Esophagus squamous epithelium (tissue), 4 donors: ENCODE data around the gene PRKCA.

Source experiments
- POLR2A ChIP-seq, 4 donors: fragments of 450-650 bp; IDR thresholded peaks; one replicate each; pipeline ENCODE4 v1.6.1; 2017; ENCODE audit warnings: antibody characterized with exemption in 4 of 4, mild to moderate bottlenecking in 4 of 4, moderate library complexity in 3 of 4
- TF ChIP-seq, protein P1 (sequence below), 6 experiments: fragments of 450-650 bp in 4 of 6; fragments of 200-600 bp in 2 of 6; sonication (generic) in 2 of 6; IDR thresholded peaks; one replicate each; pipeline ENCODE4 v1.5.1; 2016 to 2019; ENCODE audit warnings: antibody characterized with exemption in 6 of 6, mild to moderate bottlenecking in 4 of 6, moderate library complexity in 4 of 6

GRCh38 chr17:66570447-66571195 is 268.2 kb downstream of the PRKCA start:
- no peak for TF ChIP-seq POLR2A (IDR thresholded peaks at IDR 0.05)
- TF ChIP-seq, protein P1, sequence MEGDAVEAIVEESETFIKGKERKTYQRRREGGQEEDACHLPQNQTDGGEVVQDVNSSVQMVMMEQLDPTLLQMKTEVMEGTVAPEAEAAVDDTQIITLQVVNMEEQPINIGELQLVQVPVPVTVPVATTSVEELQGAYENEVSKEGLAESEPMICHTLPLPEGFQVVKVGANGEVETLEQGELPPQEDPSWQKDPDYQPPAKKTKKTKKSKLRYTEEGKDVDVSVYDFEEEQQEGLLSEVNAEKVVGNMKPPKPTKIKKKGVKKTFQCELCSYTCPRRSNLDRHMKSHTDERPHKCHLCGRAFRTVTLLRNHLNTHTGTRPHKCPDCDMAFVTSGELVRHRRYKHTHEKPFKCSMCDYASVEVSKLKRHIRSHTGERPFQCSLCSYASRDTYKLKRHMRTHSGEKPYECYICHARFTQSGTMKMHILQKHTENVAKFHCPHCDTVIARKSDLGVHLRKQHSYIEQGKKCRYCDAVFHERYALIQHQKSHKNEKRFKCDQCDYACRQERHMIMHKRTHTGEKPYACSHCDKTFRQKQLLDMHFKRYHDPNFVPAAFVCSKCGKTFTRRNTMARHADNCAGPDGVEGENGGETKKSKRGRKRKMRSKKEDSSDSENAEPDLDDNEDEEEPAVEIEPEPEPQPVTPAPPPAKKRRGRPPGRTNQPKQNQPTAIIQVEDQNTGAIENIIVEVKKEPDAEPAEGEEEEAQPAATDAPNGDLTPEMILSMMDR (IDR thresholded peaks at IDR 0.05), result no peak
